Immature natural killer cell (primary cell): ENCODE data around the gene SCAMP2. TPM values are rescaled to one million over a fixed set of nuclear protein-coding genes. Genes with fewer than 3 reads are reported as not detected.
"Not testable (repeated sequence)": the region's sequence is repeated elsewhere in the genome, so short reads cannot be mapped to it uniquely, and the experiment has no call there.

Source experiments
- DNase-seq, 3 donors: peaks; one replicate each; pipeline ENCODE4 v3.0.0; 2022; ENCODE audit warnings: mixed read lengths in 1 of 3
- H3K27ac Mint-ChIP-seq, 6 donors: one replicate each; pipeline ENCODE4 v1.8.0; 2020; ENCODE audit warnings: mixed read lengths in 6 of 6, mild to moderate bottlenecking in 5 of 6, inconsistent platforms in 4 of 6, moderate library complexity in 3 of 6
- H3K27me3 Mint-ChIP-seq, 3 donors: one replicate each; pipeline ENCODE4 v1.8.0; 2020 to 2021; ENCODE audit warnings: low read depth in 3 of 3, mild to moderate bottlenecking in 3 of 3, mixed read lengths in 3 of 3, moderate library complexity in 3 of 3, inconsistent platforms in 1 of 3
- H3K36me3 Mint-ChIP-seq, 3 donors: one replicate each; pipeline ENCODE4 v1.8.0; 2020; ENCODE audit warnings: mixed read lengths in 3 of 3, inconsistent platforms in 2 of 3, mild to moderate bottlenecking in 2 of 3
- H3K4me1 Mint-ChIP-seq, 2 donors: one replicate each; pipeline ENCODE4 v1.8.0; 2020; ENCODE audit warnings: inconsistent platforms in 2 of 2, mild to moderate bottlenecking in 2 of 2, mixed read lengths in 2 of 2, moderate library complexity in 1 of 2
- H3K4me3 Mint-ChIP-seq, 5 donors: one replicate each; pipeline ENCODE4 v1.8.0; 2020; ENCODE audit warnings: mild to moderate bottlenecking in 5 of 5, mixed read lengths in 5 of 5, inconsistent platforms in 3 of 5, moderate library complexity in 3 of 5
- H3K9me3 Mint-ChIP-seq, 6 donors: one replicate each; pipeline ENCODE4 v1.8.0; 2020; ENCODE audit warnings: mild to moderate bottlenecking in 6 of 6, mixed read lengths in 6 of 6, inconsistent platforms in 4 of 6, moderate library complexity in 3 of 6
- polyA plus RNA-seq, 3 donors: library from polyadenylated mRNA; unstranded; fragments of 300-500 nt; fragmentation: Illumina TruSeq; gene quantifications; one replicate each; pipeline ENCODE4 v1.2.3, GENCODE V29; 2021

The SCAMP2 gene
- polyA plus RNA-seq, 3 donors from 2014 or later = 115 to 181 (median 141) TPM

GRCh38 chr15:74887537-74888193, 14.5 kb upstream of the SCAMP2 start:
- not testable (repeated sequence) for H3K27ac Mint-ChIP-seq, H3K36me3 Mint-ChIP-seq, DNase-seq, H3K27me3 Mint-ChIP-seq, H3K9me3 Mint-ChIP-seq, H3K4me3 Mint-ChIP-seq
- peaks cover 23 to 27% of the 10 kb centered on the region in 2 donors for H3K4me1 Mint-ChIP-seq

GRCh38 chr15:74885461-74885860, 12.3 kb upstream of the SCAMP2 start:
- no peak overlapping the region for H3K4me3 Mint-ChIP-seq
- H3K27me3 Mint-ChIP-seq = peaks cover 0 to 4% (median 0%) of the 10 kb centered on the region in 3 donors
- no peaks in the 10 kb centered on the region for H3K36me3 Mint-ChIP-seq
- DNase-seq = no peak
- peaks cover 16% of the 10 kb centered on the region in 2 donors for H3K4me1 Mint-ChIP-seq
- no peaks in the 10 kb centered on the region for H3K9me3 Mint-ChIP-seq
- no peak overlapping the region for H3K27ac Mint-ChIP-seq

DNA sequence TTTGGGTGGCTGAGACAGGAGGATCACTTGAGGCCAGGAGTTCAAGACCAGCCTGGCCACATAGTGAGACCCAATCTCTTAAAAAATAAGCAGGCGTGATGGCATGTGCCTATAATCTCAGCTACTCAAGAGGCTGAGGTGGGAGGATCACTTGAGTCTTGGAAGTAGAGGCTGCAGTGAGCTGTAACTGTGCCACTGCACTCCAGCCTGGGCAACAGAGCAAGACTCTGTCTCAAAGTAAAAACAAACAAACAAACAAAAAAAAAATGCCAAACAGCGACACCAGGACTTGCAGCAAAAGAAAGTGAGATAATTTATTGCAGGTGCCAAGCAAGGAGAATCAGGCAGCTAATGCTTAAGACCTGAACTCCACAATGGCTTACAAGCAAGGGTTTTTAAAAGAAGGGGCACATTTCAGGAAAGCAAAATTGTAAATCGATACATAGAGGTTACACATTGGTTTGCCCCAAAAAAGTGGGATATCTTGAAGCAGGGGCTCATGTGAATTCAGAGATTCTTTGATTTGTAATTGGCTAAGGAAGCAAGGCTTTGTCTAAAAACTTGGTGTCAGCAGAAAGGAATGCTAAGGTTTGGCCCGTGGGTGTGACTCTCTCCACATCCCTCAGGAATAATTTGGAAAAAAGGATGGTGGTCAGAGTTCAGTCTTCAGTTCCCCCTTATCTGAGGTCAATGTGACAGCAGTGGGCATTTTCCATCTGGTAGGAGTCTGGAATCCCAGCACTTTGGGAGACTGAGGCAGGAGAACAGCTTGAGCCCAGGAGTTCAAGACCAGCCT, 11.5 kb upstream of the SCAMP2 start:
- H3K36me3 Mint-ChIP-seq = no peaks in the 10 kb centered on the region
- DNase-seq = no peak
- H3K27ac Mint-ChIP-seq = no peak overlapping the region
- no peaks in the 10 kb centered on the region for H3K9me3 Mint-ChIP-seq
- peaks cover 7 to 8% of the 10 kb centered on the region in 2 donors for H3K4me1 Mint-ChIP-seq
- no peak overlapping the region for H3K4me3 Mint-ChIP-seq
- H3K27me3 Mint-ChIP-seq = peaks cover 0 to 4% (median 0%) of the 10 kb centered on the region in 3 donors

- peaks cover 0 to 4% (median 0%) of the 10 kb centered on the region in 3 donors for H3K27me3 Mint-ChIP-seq
- no peak for DNase-seq
- no peaks in the 10 kb centered on the region for H3K9me3 Mint-ChIP-seq
- H3K4me3 Mint-ChIP-seq = no peak overlapping the region
- no peaks in the 10 kb centered on the region for H3K36me3 Mint-ChIP-seq
- H3K27ac Mint-ChIP-seq = no peak overlapping the region
- no peaks in the 10 kb centered on the region for H3K4me1 Mint-ChIP-seq
Measured at GRCh38 chr15:74882528-74882927, 9.4 kb upstream of the SCAMP2 start.

- no peaks in the 10 kb centered on the region for H3K9me3 Mint-ChIP-seq
- H3K27me3 Mint-ChIP-seq = peaks cover 1 to 9% (median 5%) of the 10 kb centered on the region in 3 donors
- no peak overlapping the region for H3K4me3 Mint-ChIP-seq
- H3K4me1 Mint-ChIP-seq = peaks cover 6 to 12% of the 10 kb centered on the region in 2 donors
- no peak for DNase-seq
- no peak overlapping the region for H3K27ac Mint-ChIP-seq
- H3K36me3 Mint-ChIP-seq = no peaks in the 10 kb centered on the region
Measured at GRCh38 chr15:74878273-74878672, 5.1 kb upstream of the SCAMP2 start.

GRCh38 chr15:74873756-74874424, 725 bp upstream of the SCAMP2 start:
- peak overlapping the region; percentile 89 to 98 (median 95) for H3K27ac Mint-ChIP-seq
- DNase-seq = no peak
- H3K27me3 Mint-ChIP-seq = peaks cover 1 to 12% (median 9%) of the 10 kb centered on the region in 3 donors
- peaks cover 0 to 5% (median 4%) of the 10 kb centered on the region in 3 donors for H3K36me3 Mint-ChIP-seq
- peaks cover 41 to 48% of the 10 kb centered on the region in 2 donors for H3K4me1 Mint-ChIP-seq
- H3K9me3 Mint-ChIP-seq = no peaks in the 10 kb centered on the region
- H3K4me3 Mint-ChIP-seq = peak overlapping the region; percentile 93 to 100 (median 99)

GRCh38 chr15:74872702-74873035, 496 bp downstream of the SCAMP2 start:
- Mint-ChIP-seq H3K4me3 (peak overlapping the region; percentile 93 to 100 (median 99)), H3K9me3 (no peaks in the 10 kb centered on the region), H3K27ac (peak overlapping the region; percentile 91 to 98 (median 96)), H3K4me1 (peaks cover 53 to 59% of the 10 kb centered on the region in 2 donors), H3K27me3 (peaks cover 1 to 12% (median 9%) of the 10 kb centered on the region in 3 donors), H3K36me3 (peaks cover 0 to 8% (median 4%) of the 10 kb centered on the region in 3 donors)
- no peak for DNase-seq

DNA sequence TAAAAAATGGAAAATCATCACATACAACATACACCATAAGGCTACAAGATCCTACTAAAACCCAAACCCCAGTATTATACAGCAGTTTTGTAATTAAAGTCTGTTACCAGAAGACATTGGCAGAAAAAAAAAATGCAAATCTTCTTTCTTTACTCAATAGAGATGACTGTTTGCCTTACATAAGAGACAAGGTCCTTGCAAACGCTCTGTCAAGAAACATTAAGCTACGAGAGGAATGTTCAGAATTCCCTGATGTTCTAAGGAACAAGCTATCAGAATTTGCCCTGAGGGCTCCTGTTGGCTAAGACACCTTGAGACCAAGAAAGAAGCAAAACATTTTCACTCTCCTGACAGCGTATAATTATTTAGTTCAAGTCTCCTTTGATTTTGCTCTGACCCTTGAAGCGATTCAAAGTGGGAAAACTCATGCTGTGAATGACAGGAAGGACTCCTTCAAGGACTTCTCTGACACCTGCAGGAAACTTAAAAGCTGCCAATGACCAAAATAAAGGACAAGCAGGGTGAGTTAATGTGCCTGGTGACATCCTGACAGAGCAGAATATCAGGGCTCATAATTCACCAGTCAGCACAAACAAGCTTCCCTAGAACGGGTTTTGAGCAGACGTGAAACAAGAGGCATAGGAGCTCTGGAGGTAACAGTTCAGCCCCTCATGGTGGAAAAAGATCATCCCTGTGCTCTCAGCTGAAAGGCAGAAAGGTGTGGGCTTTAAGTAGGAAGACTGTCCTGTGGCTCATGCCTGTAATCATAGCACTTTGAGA, 2.5 kb downstream of the SCAMP2 start:
- Mint-ChIP-seq H3K27ac (peak overlapping the region; percentile 86 to 93 (median 88)), H3K4me3 (peak overlapping the region; percentile 73 to 80 (median 80)), H3K27me3 (peaks cover 0 to 12% (median 9%) of the 10 kb centered on the region in 3 donors), H3K9me3 (no peaks in the 10 kb centered on the region), H3K4me1 (peaks cover 74 to 78% of the 10 kb centered on the region in 2 donors), H3K36me3 (peaks cover 4 to 8% (median 8%) of the 10 kb centered on the region in 3 donors)
- DNase-seq = no peak

DNA sequence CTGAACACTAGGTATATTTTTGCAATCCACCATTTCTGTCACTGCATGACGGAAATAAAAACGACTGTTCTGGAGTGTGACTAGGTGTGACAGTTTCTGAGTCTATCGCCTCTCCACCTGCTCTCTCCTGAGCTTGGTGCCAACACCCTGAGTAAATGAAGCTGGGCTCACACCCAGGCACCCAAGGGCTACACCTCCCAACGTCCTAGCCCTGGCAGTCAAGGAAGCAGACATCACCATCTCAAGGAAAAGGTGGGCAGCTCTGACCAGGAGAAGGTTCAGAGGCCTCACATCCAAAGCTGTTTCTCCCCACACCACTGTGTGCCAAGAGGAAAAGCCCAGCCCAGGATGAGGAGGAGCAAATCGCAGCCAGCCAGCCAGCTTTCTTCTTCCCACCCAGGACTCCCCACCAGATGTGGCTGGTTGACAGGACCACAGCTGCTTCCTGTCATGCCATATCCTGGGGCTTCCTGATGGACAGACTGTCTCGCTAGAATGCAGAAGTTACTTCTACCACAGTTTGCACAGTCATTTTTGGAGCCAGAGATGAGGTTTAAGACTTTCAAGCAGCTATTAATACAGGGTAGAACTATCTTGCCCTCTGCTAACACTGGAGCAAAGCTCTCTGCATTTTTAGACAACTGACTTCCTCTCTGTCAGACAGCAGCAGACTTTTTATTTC, 3.3 kb downstream of the SCAMP2 start:
- no peaks in the 10 kb centered on the region for H3K9me3 Mint-ChIP-seq
- peaks cover 79 to 83% of the 10 kb centered on the region in 2 donors for H3K4me1 Mint-ChIP-seq
- peaks cover 4 to 8% (median 8%) of the 10 kb centered on the region in 3 donors for H3K36me3 Mint-ChIP-seq
- peaks cover 0 to 12% (median 9%) of the 10 kb centered on the region in 3 donors for H3K27me3 Mint-ChIP-seq
- peak overlapping the region; percentile 73 to 80 (median 80) for H3K4me3 Mint-ChIP-seq
- H3K27ac Mint-ChIP-seq = peak overlapping the region; percentile 86 to 93 (median 88)
- peak in 1 of 3 donors; percentile 27 for DNase-seq

- Mint-ChIP-seq H3K4me1 (peaks cover 83 to 86% of the 10 kb centered on the region in 2 donors), H3K9me3 (no peaks in the 10 kb centered on the region), H3K4me3 (peak overlapping the region; percentile 73 to 80 (median 80)), H3K27me3 (peaks cover 0 to 12% (median 12%) of the 10 kb centered on the region in 3 donors), H3K36me3 (peaks cover 7 to 8% (median 8%) of the 10 kb centered on the region in 3 donors), H3K27ac (peak overlapping the region; percentile 86 to 93 (median 88))
- no peak for DNase-seq
Measured at GRCh38 chr15:74869372-74869725, 3.8 kb downstream of the SCAMP2 start.

- peak overlapping the region; percentile 82 to 93 (median 86) for H3K27ac Mint-ChIP-seq
- H3K9me3 Mint-ChIP-seq = no peaks in the 10 kb centered on the region
- peaks cover 0 to 9% (median 8%) of the 10 kb centered on the region in 3 donors for H3K27me3 Mint-ChIP-seq
- H3K36me3 Mint-ChIP-seq = peaks cover 8 to 13% (median 8%) of the 10 kb centered on the region in 3 donors
- H3K4me1 Mint-ChIP-seq = peaks cover 85 to 88% of the 10 kb centered on the region in 2 donors
- DNase-seq = no peak
- H3K4me3 Mint-ChIP-seq = peak overlapping the region; percentile 59 to 83 (median 76)
Measured at GRCh38 chr15:74868059-74868458, 5.1 kb downstream of the SCAMP2 start.

GRCh38 chr15:74867466-74868038, 5.6 kb downstream of the SCAMP2 start:
- DNase-seq = no peak
- Mint-ChIP-seq H3K36me3 (peaks cover 4 to 9% (median 8%) of the 10 kb centered on the region in 3 donors), H3K4me1 (peaks cover 85 to 89% of the 10 kb centered on the region in 2 donors), H3K27me3 (peaks cover 0 to 7% (median 5%) of the 10 kb centered on the region in 3 donors), H3K9me3 (no peaks in the 10 kb centered on the region), H3K4me3 (peak overlapping the region; percentile 59 to 83 (median 76)), H3K27ac (peak overlapping the region; percentile 82 to 93 (median 86))
